HEK293 (cell line): ENCODE results near the gene ZBED5.
A peak's percentile ranks its signal among the peaks of the same experiment; 100 is the strongest.

Experiments
- ATF2 ChIP-seq: fragments of 450-650 bp; formaldehyde crosslinking; IDR thresholded peaks from 2 replicates; pipeline ENCODE4 v1.5.1; 2016; ENCODE audit warnings: missing biosample characterization, missing genetic modification characterization, low read depth
- BCL11B ChIP-seq: fragments of 450-650 bp; formaldehyde crosslinking; IDR thresholded peaks from 2 replicates; pipeline ENCODE4 v1.5.1; 2016; ENCODE audit warnings: low read depth, missing biosample characterization, missing genetic modification characterization
- GLIS2 ChIP-seq: fragments of 450-650 bp; formaldehyde crosslinking; IDR thresholded peaks from 2 replicates; pipeline ENCODE4 v1.5.1; 2016; ENCODE audit warnings: missing biosample characterization, missing genetic modification characterization
- HOXC10 ChIP-seq: sonication (generic); formaldehyde crosslinking; IDR thresholded peaks from 2 replicates; pipeline ENCODE4 v1.8.1; 2023; ENCODE audit warnings: mild to moderate bottlenecking, missing genetic modification reagents
- IKZF3 ChIP-seq: fragments of 450-650 bp; IDR thresholded peaks from 2 replicates; pipeline ENCODE4 v1.5.0; 2018; ENCODE audit warnings: missing biosample characterization, mild to moderate bottlenecking, missing genetic modification characterization, moderate library complexity
- MEIS1 ChIP-seq: sonication (generic); formaldehyde crosslinking; IDR thresholded peaks from 2 replicates; pipeline ENCODE4 v1.8.1; 2022; ENCODE audit warnings: missing genetic modification reagents, mild to moderate bottlenecking, borderline replicate concordance
- SCRT2 ChIP-seq: fragments of 450-650 bp; formaldehyde crosslinking; IDR thresholded peaks from 2 replicates; pipeline ENCODE4 v1.5.1; 2016; ENCODE audit warnings: missing biosample characterization, missing genetic modification characterization
- SP2 ChIP-seq: fragments of 450-650 bp; formaldehyde crosslinking; IDR thresholded peaks from 2 replicates; pipeline ENCODE4 v1.5.1; 2016; ENCODE audit warnings: missing biosample characterization, missing genetic modification characterization
- TSHZ1 ChIP-seq: fragments of 450-650 bp; formaldehyde crosslinking; IDR thresholded peaks from 2 replicates; pipeline ENCODE4 v1.5.1; 2016; ENCODE audit warnings: missing biosample characterization, missing genetic modification characterization, borderline replicate concordance
- WT1 ChIP-seq: fragments of 450-650 bp; formaldehyde crosslinking; IDR thresholded peaks from 2 replicates; pipeline ENCODE4 v1.5.1; 2016; ENCODE audit warnings: missing biosample characterization, missing genetic modification characterization
- ZBTB20 ChIP-seq: fragments of 450-650 bp; formaldehyde crosslinking; IDR thresholded peaks from 2 replicates; pipeline ENCODE4 v1.5.1; 2016; ENCODE audit warnings: missing biosample characterization, missing genetic modification characterization
- ZBTB48 ChIP-seq: fragments of 450-650 bp; formaldehyde crosslinking; IDR thresholded peaks from 2 replicates; pipeline ENCODE4 v1.5.1; 2016; ENCODE audit warnings: missing biosample characterization, missing genetic modification characterization
- ZNF138 ChIP-seq: fragments of 450-650 bp; formaldehyde crosslinking; IDR thresholded peaks from 2 replicates; pipeline ENCODE4 v1.5.1; 2016; ENCODE audit warnings: missing biosample characterization, missing genetic modification characterization, borderline replicate concordance
- ZNF146 ChIP-seq: fragments of 450-650 bp; formaldehyde crosslinking; IDR thresholded peaks from 2 replicates; pipeline ENCODE4 v1.5.1; 2016; ENCODE audit warnings: missing biosample characterization, missing genetic modification characterization
- ZNF16 ChIP-seq: fragments of 450-650 bp; formaldehyde crosslinking; IDR thresholded peaks from 2 replicates; pipeline ENCODE4 v1.5.1; 2016; ENCODE audit warnings: low read depth, missing biosample characterization, missing genetic modification characterization
- ZNF202 ChIP-seq: fragments of 450-650 bp; formaldehyde crosslinking; IDR thresholded peaks from 2 replicates; pipeline ENCODE4 v1.5.1; 2016; ENCODE audit warnings: missing biosample characterization, missing genetic modification characterization, borderline replicate concordance
- ZNF221 ChIP-seq: fragments of 450-650 bp; formaldehyde crosslinking; IDR thresholded peaks from 2 replicates; pipeline ENCODE4 v1.5.1; 2017; ENCODE audit warnings: missing biosample characterization, missing genetic modification characterization, borderline replicate concordance
- ZNF335 ChIP-seq: fragments of 450-650 bp; formaldehyde crosslinking; conservative IDR thresholded peaks from 2 replicates; pipeline ENCODE4 v1.5.1; 2016; ENCODE audit warnings: missing biosample characterization, missing genetic modification characterization
- ZNF404 ChIP-seq: fragments of 450-650 bp; formaldehyde crosslinking; IDR thresholded peaks from 2 replicates; pipeline ENCODE4 v1.5.1; 2017; ENCODE audit warnings: missing biosample characterization, missing genetic modification characterization
- ZNF544 ChIP-seq: fragments of 450-650 bp; formaldehyde crosslinking; IDR thresholded peaks from 2 replicates; pipeline ENCODE4 v1.5.0; 2017; ENCODE audit warnings: missing biosample characterization, missing genetic modification characterization
- ZNF654 ChIP-seq: fragments of 450-650 bp; formaldehyde crosslinking; IDR thresholded peaks from 2 replicates; pipeline ENCODE4 v1.5.1; 2016; ENCODE audit warnings: low read depth, missing biosample characterization, missing genetic modification characterization
- ZNF664 ChIP-seq: fragments of 450-650 bp; formaldehyde crosslinking; IDR thresholded peaks from 2 replicates; pipeline ENCODE4 v1.5.1; 2016; ENCODE audit warnings: missing biosample characterization, missing genetic modification characterization
- ZNF76 ChIP-seq: fragments of 450-650 bp; formaldehyde crosslinking; IDR thresholded peaks from 2 replicates; pipeline ENCODE4; 2016; ENCODE audit warnings: low read depth, missing biosample characterization, missing genetic modification characterization, borderline replicate concordance
- ZNF777 ChIP-seq: fragments of 450-650 bp; formaldehyde crosslinking; IDR thresholded peaks from 2 replicates; pipeline ENCODE4 v1.5.1; 2017; ENCODE audit warnings: missing biosample characterization, missing genetic modification characterization, borderline replicate concordance
- ZSCAN30 ChIP-seq: fragments of 450-650 bp; IDR thresholded peaks from 2 replicates; pipeline ENCODE4 v1.5.1; 2018; ENCODE audit warnings: missing biosample characterization, mild to moderate bottlenecking, missing genetic modification characterization, moderate library complexity
- ZXDB ChIP-seq: fragments of 450-650 bp; formaldehyde crosslinking; IDR thresholded peaks from 2 replicates; pipeline ENCODE4 v1.5.1; 2016; ENCODE audit warnings: missing biosample characterization, missing genetic modification characterization
- TF ChIP-seq, protein P1 (sequence below): fragments of 450-650 bp; formaldehyde crosslinking; IDR thresholded peaks from 2 replicates; pipeline ENCODE4 v1.5.1; 2016; ENCODE audit warnings: missing biosample characterization, missing genetic modification characterization, low read depth
- TF ChIP-seq, protein P2 (sequence below): fragments of 450-650 bp; formaldehyde crosslinking; IDR thresholded peaks from 2 replicates; pipeline ENCODE4 v1.5.1; 2017; ENCODE audit warnings: missing biosample characterization, missing genetic modification characterization
- TF ChIP-seq, protein P3 (sequence below): fragments of 450-650 bp; formaldehyde crosslinking; IDR thresholded peaks from 2 replicates; pipeline ENCODE4 v1.5.1; 2016; ENCODE audit warnings: missing biosample characterization, missing genetic modification characterization

ZBED5 gene

DNA sequence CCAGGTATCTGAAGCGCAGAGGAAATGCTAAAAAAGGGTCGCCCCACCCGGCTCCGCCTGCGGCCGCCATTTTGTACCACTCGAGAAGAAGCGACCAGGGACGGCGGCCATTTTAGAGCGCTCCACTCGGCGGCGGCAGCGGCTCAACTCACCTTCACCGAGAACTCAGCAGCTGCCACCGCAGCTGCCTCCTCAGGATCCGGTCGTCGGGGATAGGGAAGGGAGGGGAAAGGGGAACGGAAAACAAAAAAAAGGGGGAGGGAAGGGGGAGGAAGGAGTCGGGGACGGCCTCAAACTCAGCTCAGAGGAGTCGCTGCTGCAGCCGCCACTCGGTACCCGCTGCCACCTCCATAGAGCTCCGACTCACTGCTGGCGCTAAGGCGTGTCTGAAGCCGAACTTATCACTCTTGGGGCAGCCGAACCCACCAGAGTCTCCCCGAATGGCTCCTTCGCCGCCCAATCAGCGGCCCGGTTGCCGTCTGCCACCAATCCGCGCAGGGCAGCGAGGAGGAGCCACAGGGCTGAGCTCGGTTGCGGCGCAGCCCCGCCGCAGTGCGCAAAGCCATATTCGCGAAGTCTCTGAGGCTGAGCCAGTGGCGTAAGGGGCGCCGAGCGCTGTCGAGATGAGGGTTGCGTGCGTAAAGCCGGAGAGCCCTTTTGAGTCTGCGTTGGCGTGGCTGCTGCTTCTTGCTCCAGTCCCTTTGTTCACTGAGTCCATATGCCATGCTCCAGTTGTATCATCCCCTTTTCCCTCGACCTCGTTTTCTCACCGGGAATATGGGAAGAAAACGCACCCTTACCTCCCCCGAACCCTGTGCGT lies 49.1 kb downstream of the ZBED5 start, which contains the start of gene EIF4G2 (continued):
- TF ChIP-seq TSHZ1 (no peak), ZNF777 (tag by site-specific recombination) (no peak), ZXDB (no peak), WT1 (tag by site-specific recombination) (peak; percentile 50), MEIS1 (CRISPR knock-in tag) (no peak), ZNF404 (no peak), ZBTB48 (tag by site-specific recombination) (peak; percentile 92; the same call in 1 of the 2 replicates), ZNF202 (tag by site-specific recombination) (no peak), ZNF221 (tag by site-specific recombination) (no peak), SCRT2 (no peak), ATF2 (no peak), IKZF3 (tag by site-specific recombination) (no peak), ZNF544 (tag by site-specific recombination) (no peak), SP2 (peak; percentile 88), GLIS2 (tag by site-specific recombination) (no peak), ZNF335 (tag by site-specific recombination) (peak; percentile 92), ZNF664 (tag by site-specific recombination) (no peak), BCL11B (tag by site-specific recombination) (no peak), ZNF16 (tag by site-specific recombination) (no peak), ZNF654 (tag by site-specific recombination) (no peak), ZSCAN30 (no peak), ZNF76 (tag by site-specific recombination) (peak; percentile 39; the same call in 1 of the 2 replicates), ZNF138 (no peak), ZNF146 (tag by site-specific recombination) (0 out of 2 replicates have a peak, but pooled peaks have one; percentile 15), ZBTB20 (peak; percentile 79; the same call in 1 of the 2 replicates), HOXC10 (CRISPR knock-in tag) (no peak)
- TF ChIP-seq, protein P1, sequence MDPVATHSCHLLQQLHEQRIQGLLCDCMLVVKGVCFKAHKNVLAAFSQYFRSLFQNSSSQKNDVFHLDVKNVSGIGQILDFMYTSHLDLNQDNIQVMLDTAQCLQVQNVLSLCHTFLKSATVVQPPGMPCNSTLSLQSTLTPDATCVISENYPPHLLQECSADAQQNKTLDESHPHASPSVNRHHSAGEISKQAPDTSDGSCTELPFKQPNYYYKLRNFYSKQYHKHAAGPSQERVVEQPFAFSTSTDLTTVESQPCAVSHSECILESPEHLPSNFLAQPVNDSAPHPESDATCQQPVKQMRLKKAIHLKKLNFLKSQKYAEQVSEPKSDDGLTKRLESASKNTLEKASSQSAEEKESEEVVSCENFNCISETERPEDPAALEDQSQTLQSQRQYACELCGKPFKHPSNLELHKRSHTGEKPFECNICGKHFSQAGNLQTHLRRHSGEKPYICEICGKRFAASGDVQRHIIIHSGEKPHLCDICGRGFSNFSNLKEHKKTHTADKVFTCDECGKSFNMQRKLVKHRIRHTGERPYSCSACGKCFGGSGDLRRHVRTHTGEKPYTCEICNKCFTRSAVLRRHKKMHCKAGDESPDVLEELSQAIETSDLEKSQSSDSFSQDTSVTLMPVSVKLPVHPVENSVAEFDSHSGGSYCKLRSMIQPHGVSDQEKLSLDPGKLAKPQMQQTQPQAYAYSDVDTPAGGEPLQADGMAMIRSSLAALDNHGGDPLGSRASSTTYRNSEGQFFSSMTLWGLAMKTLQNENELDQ = no peak
- TF ChIP-seq, protein P2, sequence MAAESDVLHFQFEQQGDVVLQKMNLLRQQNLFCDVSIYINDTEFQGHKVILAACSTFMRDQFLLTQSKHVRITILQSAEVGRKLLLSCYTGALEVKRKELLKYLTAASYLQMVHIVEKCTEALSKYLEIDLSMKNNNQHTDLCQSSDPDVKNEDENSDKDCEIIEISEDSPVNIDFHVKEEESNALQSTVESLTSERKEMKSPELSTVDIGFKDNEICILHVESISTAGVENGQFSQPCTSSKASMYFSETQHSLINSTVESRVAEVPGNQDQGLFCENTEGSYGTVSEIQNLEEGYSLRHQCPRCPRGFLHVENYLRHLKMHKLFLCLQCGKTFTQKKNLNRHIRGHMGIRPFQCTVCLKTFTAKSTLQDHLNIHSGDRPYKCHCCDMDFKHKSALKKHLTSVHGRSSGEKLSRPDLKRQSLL (tag by site-specific recombination) = no peak
- TF ChIP-seq, protein P3, sequence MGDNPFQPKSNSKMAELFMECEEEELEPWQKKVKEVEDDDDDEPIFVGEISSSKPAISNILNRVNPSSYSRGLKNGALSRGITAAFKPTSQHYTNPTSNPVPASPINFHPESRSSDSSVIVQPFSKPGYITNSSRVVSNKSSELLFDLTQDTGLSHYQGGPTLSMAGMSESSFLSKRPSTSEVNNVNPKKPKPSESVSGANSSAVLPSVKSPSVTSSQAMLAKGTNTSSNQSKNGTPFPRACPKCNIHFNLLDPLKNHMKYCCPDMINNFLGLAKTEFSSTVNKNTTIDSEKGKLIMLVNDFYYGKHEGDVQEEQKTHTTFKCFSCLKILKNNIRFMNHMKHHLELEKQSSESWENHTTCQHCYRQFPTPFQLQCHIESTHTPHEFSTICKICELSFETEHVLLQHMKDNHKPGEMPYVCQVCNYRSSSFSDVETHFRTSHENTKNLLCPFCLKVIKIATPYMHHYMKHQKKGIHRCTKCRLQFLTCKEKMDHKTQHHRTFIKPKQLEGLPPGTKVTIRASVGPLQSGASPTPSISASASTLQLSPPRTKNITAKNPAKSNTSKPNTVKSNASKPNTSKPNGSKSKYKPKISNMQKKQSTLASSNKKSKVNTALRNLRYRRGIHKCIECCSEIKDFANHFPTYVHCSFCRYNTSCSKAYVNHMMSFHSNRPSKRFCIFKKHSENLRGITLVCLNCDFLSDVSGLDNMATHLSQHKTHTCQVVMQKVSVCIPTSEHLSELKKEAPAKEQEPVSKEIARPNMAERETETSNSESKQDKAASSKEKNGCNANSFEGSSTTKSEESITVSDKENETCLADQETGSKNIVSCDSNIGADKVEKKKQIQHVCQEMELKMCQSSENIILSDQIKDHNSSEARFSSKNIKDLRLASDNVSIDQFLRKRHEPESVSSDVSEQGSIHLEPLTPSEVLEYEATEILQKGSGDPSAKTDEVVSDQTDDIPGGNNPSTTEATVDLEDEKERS (tag by site-specific recombination) = peak; percentile 89; the same call in 1 of the 2 replicates
